Loucy (cell line): ENCODE results near the gene TMED5.

Source experiments
- H2AFZ ChIP-seq: fragments of 200-600 bp; sonication (generic); 2 replicates; pipeline ENCODE4 v1.6.0; 2016; ENCODE audit warnings: antibody characterized with exemption, mild to moderate bottlenecking, low read length, moderate library complexity
- H3F3A ChIP-seq: fragments of 200-600 bp; 2 replicates; pipeline ENCODE4 v1.6.0; 2016; ENCODE audit warnings: antibody characterized with exemption, low read depth, mild to moderate bottlenecking
- H3K27me3 ChIP-seq: fragments of 200-600 bp; sonication (generic); 2 replicates; pipeline ENCODE4 v1.6.1; 2014; ENCODE audit warnings: low read length, mild to moderate bottlenecking; ENCODE audit not compliant: insufficient read depth, poor library complexity, severe bottlenecking
- H3K36me3 ChIP-seq: fragments of 200-600 bp; sonication (generic); 2 replicates; pipeline ENCODE4 v1.6.1; 2016; ENCODE audit warnings: low read length; ENCODE audit not compliant: insufficient read depth
- H3K4me1 ChIP-seq: fragments of 200-600 bp; sonication (generic); 2 replicates; pipeline ENCODE4 v1.5.1; 2014; ENCODE audit warnings: low read length, mild to moderate bottlenecking; ENCODE audit not compliant: insufficient read depth, poor library complexity, severe bottlenecking
- H3K4me2 ChIP-seq: fragments of 200-600 bp; sonication (generic); 2 replicates; pipeline ENCODE4 v1.6.0; 2014; ENCODE audit warnings: antibody characterized with exemption, low read length, low read depth, mild to moderate bottlenecking; ENCODE audit not compliant: poor library complexity, severe bottlenecking
- H3K4me3 ChIP-seq: fragments of 200-600 bp; sonication (generic); 2 replicates; pipeline ENCODE4 v1.5.1; 2014; ENCODE audit warnings: low read length, mild to moderate bottlenecking, mixed read lengths; ENCODE audit not compliant: poor library complexity, severe bottlenecking
- H3K79me2 ChIP-seq: fragments of 200-600 bp; sonication (generic); 2 replicates; pipeline ENCODE4 v1.6.1; 2014; ENCODE audit warnings: low read length; ENCODE audit not compliant: insufficient read depth
- H3K9ac ChIP-seq: fragments of 200-600 bp; sonication (generic); 2 replicates; pipeline ENCODE4 v1.6.0; 2014; ENCODE audit warnings: mild to moderate bottlenecking, low read depth, low read length, moderate library complexity; ENCODE audit not compliant: poor library complexity, severe bottlenecking
- H3K9me2 ChIP-seq: fragments of 200-600 bp; sonication (generic); replicated peaks from 2 replicates; pipeline ENCODE4 v1.6.1; 2016; ENCODE audit warnings: low read depth, low read length, mixed read lengths
- H3K9me3 ChIP-seq: fragments of 200-600 bp; sonication (generic); 2 replicates; pipeline ENCODE4 v1.6.1; 2014; ENCODE audit warnings: mild to moderate bottlenecking, antibody characterized with exemption, low read length, low read depth; ENCODE audit not compliant: insufficient read depth
- H4K20me1 ChIP-seq: fragments of 200-600 bp; sonication (generic); 2 replicates; pipeline ENCODE4 v1.6.0; 2014; ENCODE audit warnings: antibody characterized with exemption, low read length, mild to moderate bottlenecking; ENCODE audit not compliant: insufficient read depth, poor library complexity, severe bottlenecking
- EZH2phosphoT487 ChIP-seq: fragments of 200-600 bp; IDR thresholded peaks from 2 replicates; pipeline ENCODE4 v1.6.1; 2018; ENCODE audit warnings: antibody characterized with exemption, mild to moderate bottlenecking, moderate library complexity, borderline replicate concordance
- TF ChIP-seq, protein P1 (sequence below): fragments of 200-600 bp; sonication (generic); conservative IDR thresholded peaks from 2 replicates; pipeline ENCODE4 v1.5.1; 2014; ENCODE audit warnings: mild to moderate bottlenecking, antibody characterized with exemption, low read length

Gene TMED5

DNA sequence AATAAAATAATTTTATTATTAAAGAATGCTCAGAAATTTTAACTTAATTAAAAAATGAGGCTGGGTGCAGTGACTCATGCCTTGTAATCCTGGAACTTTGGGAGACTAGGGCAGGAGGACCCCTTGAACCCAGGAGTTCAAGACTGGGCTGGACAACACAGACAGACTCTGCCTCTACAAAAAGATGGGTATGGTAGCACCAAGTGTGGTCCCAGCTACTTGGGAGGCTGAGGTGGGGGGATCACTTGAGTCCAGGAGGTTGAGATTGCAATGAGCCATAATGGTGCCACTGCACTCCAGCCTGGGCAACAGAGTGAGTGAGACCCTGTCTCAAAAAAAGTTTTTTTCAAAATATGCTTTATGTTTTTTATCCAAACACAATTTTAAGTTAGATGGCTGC, 25.3 kb downstream of the TMED5 start:
- Histone ChIP-seq H3F3A (no peaks in the 10 kb centered on the region), H3K27me3 (no peaks in the 10 kb centered on the region), H3K4me2 (peak overlapping the region; percentile 44), H3K9me3 (no peaks in the 10 kb centered on the region), H2AFZ (no peak overlapping the region), H3K9me2 (no peaks in the 10 kb centered on the region), H3K9ac (no peak overlapping the region), H3K4me1 (peaks cover 6% of the 10 kb centered on the region), H3K36me3 (peaks cover 88% of the 10 kb centered on the region), H3K4me3 (no peak overlapping the region), H3K79me2 (0 out of 2 replicates have a peak, but pooled peaks cover 3% of the 10 kb centered on the region), H4K20me1 (peaks cover 13% of the 10 kb centered on the region)
- no peak for TF ChIP-seq EZH2phosphoT487
- TF ChIP-seq, protein P1, sequence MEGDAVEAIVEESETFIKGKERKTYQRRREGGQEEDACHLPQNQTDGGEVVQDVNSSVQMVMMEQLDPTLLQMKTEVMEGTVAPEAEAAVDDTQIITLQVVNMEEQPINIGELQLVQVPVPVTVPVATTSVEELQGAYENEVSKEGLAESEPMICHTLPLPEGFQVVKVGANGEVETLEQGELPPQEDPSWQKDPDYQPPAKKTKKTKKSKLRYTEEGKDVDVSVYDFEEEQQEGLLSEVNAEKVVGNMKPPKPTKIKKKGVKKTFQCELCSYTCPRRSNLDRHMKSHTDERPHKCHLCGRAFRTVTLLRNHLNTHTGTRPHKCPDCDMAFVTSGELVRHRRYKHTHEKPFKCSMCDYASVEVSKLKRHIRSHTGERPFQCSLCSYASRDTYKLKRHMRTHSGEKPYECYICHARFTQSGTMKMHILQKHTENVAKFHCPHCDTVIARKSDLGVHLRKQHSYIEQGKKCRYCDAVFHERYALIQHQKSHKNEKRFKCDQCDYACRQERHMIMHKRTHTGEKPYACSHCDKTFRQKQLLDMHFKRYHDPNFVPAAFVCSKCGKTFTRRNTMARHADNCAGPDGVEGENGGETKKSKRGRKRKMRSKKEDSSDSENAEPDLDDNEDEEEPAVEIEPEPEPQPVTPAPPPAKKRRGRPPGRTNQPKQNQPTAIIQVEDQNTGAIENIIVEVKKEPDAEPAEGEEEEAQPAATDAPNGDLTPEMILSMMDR: no peak

DNA sequence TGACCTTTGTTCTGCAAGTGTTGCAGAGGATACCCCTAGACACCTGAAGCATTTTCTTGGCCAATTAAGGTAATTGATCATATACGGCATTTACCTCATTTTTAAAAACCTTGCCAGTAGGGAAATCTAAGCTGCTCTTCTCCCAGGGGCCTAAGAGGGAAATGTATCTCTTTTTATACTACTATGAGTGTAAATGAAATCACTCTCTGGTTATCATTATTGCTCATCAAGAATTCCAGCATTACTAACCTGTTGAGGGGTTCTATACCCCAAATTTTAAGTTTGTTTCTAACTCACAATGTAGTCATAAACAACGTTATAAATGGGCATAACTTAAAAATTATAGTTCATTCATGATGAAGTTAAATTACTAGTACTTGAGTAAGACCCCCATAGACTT, 27.4 kb downstream of the TMED5 start:
- peaks cover 83% of the 10 kb centered on the region for H3K36me3 ChIP-seq
- no peaks in the 10 kb centered on the region for H3K27me3 ChIP-seq
- no peaks in the 10 kb centered on the region for H3K9me2 ChIP-seq
- H3K4me1 ChIP-seq: peaks cover 6% of the 10 kb centered on the region
- no peak overlapping the region for H3K9ac ChIP-seq
- H4K20me1 ChIP-seq: peaks cover 7% of the 10 kb centered on the region
- no peaks in the 10 kb centered on the region for H3K79me2 ChIP-seq
- H3K4me3 ChIP-seq: no peak overlapping the region
- H3K4me2 ChIP-seq: no peak overlapping the region
- TF ChIP-seq, protein P1: no peak
- TF ChIP-seq EZH2phosphoT487: no peak
- H2AFZ ChIP-seq: no peak overlapping the region
- H3F3A ChIP-seq: no peaks in the 10 kb centered on the region
- no peaks in the 10 kb centered on the region for H3K9me3 ChIP-seq

DNA sequence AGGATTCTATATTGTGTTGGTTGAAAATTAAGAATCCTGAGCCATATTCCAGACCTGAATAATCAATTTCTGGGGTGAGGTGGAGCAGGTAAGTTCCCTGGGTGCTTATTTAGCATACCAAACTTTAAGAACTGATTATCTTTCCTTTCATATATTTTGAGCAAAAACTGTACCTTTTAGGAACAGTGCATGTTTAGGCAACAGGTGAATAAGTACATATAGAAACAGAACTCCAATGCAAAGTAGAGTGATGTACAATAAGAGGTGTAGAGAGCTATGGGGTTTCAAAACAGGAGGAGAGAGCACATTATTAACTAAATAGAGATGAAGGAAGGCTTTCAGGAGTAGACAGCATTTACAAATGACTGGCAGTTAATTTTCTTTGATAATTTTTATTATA, 28.7 kb downstream of the TMED5 start:
- Histone ChIP-seq H3K4me1 (peaks cover 6% of the 10 kb centered on the region), H3K9ac (no peak overlapping the region), H3K4me2 (no peak overlapping the region), H3K36me3 (peaks cover 73% of the 10 kb centered on the region), H3F3A (no peaks in the 10 kb centered on the region), H3K27me3 (no peaks in the 10 kb centered on the region), H3K79me2 (no peaks in the 10 kb centered on the region), H3K9me2 (no peaks in the 10 kb centered on the region), H4K20me1 (peaks cover 7% of the 10 kb centered on the region), H2AFZ (no peak overlapping the region), H3K9me3 (no peaks in the 10 kb centered on the region), H3K4me3 (no peak overlapping the region)
- TF ChIP-seq, protein P1: no peak
- no peak for TF ChIP-seq EZH2phosphoT487
